SU-DHL-6 (cell line): Measurements from ENCODE around the gene AHDC1.

Experiments
- H2AFZ ChIP-seq: fragments of 200-600 bp; sonication (generic); 2 replicates; pipeline ENCODE4 v1.6.1; 2014; ENCODE audit warnings: low read depth, mild to moderate bottlenecking, moderate library complexity, mixed read lengths, antibody characterized with exemption, low read length; ENCODE audit not compliant: severe bottlenecking
- H3F3A ChIP-seq: fragments of 200-600 bp; shearing (Covaris generic); 2 replicates; pipeline ENCODE4 v1.6.0; 2016; ENCODE audit warnings: antibody characterized with exemption, mild to moderate bottlenecking; ENCODE audit not compliant: insufficient read depth
- H3K27ac ChIP-seq: fragments of 200-600 bp; sonication (generic); 2 replicates; pipeline ENCODE4 v1.5.1; 2016; ENCODE audit warnings: low read depth, mild to moderate bottlenecking, low read length, moderate library complexity, mixed read lengths
- H3K27me3 ChIP-seq: fragments of 200-600 bp; sonication (generic), shearing (Covaris generic); 2 replicates; pipeline ENCODE4 v1.6.0; 2014; ENCODE audit warnings: mild to moderate bottlenecking, low read length
- H3K36me3 ChIP-seq: fragments of 200-600 bp; sonication (generic); 2 replicates; pipeline ENCODE4 v1.6.1; 2014; ENCODE audit warnings: mild to moderate bottlenecking, low read length, mixed read lengths
- H3K4me2 ChIP-seq: fragments of 300-600, 200-600 bp; shearing (Covaris generic), sonication (generic); 2 replicates; pipeline ENCODE4 v1.6.0; 2014; ENCODE audit warnings: low read length, low read depth, mild to moderate bottlenecking; ENCODE audit not compliant: poor library complexity, severe bottlenecking
- H3K4me3 ChIP-seq: fragments of 200-600 bp; sonication (generic); 2 replicates; pipeline ENCODE4 v1.5.1; 2014; ENCODE audit warnings: antibody characterized with exemption, low read length, mild to moderate bottlenecking, mixed read lengths; ENCODE audit not compliant: insufficient read depth, poor library complexity, severe bottlenecking
- H3K79me2 ChIP-seq: fragments of 200-600 bp; sonication (generic); 2 replicates; pipeline ENCODE4 v1.6.1; 2014; ENCODE audit warnings: mild to moderate bottlenecking, low read length, moderate library complexity; ENCODE audit not compliant: insufficient read depth
- H3K9ac ChIP-seq: fragments of 200-600 bp; sonication (generic); 2 replicates; pipeline ENCODE4 v1.7.0; 2014; ENCODE audit warnings: mild to moderate bottlenecking, low read length
- H3K9me2 ChIP-seq: fragments of 200-600 bp; sonication (generic); replicated peaks from 2 replicates; pipeline ENCODE4 v1.6.1; 2014; ENCODE audit warnings: low read length; ENCODE audit not compliant: insufficient read depth
- H3K9me3 ChIP-seq: fragments of 200-600 bp; sonication (generic); 2 replicates; pipeline ENCODE4 v1.6.1; 2014; ENCODE audit warnings: low read length, mixed read lengths; ENCODE audit not compliant: insufficient read depth
- H4K20me1 ChIP-seq: fragments of 200-600 bp; sonication (generic); 2 replicates; pipeline ENCODE4 v1.6.1; 2014; ENCODE audit warnings: low read depth, mild to moderate bottlenecking, antibody characterized with exemption, low read length, moderate library complexity, mixed read lengths
- CTCF ChIP-seq: fragments of 200-600 bp; sonication (generic); IDR thresholded peaks from one replicate; pipeline ENCODE4 v1.5.1; 2017; ENCODE audit warnings: antibody characterized with exemption, mild to moderate bottlenecking, low read length, moderate library complexity; ENCODE audit not compliant: insufficient read depth, poor library complexity, severe bottlenecking
- EZH2phosphoT487 ChIP-seq: fragments of 200-600 bp; sonication (generic), shearing (Covaris generic); conservative IDR thresholded peaks from 2 replicates; pipeline ENCODE4 v1.6.1; 2018; ENCODE audit warnings: mild to moderate bottlenecking, antibody characterized with exemption, low read length, moderate library complexity, mixed read lengths

The AHDC1 gene

GRCh38 chr1:27624467-27625178, 20.7 kb upstream of the AHDC1 start:
- TF ChIP-seq EZH2phosphoT487, result no peak
- no peak for TF ChIP-seq CTCF
- Histone ChIP-seq H3F3A (no peaks in the 10 kb centered on the region), H3K79me2 (no peaks in the 10 kb centered on the region), H3K36me3 (no peaks in the 10 kb centered on the region), H3K9me2 (no peaks in the 10 kb centered on the region), H3K27me3 (no peaks in the 10 kb centered on the region), H3K4me3 (no peak overlapping the region), H3K9ac (no peak overlapping the region), H3K27ac (no peak overlapping the region), H2AFZ (no peak overlapping the region), H3K4me2 (no peak overlapping the region), H4K20me1 (no peaks in the 10 kb centered on the region), H3K9me3 (no peaks in the 10 kb centered on the region)

GRCh38 chr1:27623327-27624212, 19.6 kb upstream of the AHDC1 start:
- no peak overlapping the region for H3K9ac ChIP-seq
- no peaks in the 10 kb centered on the region for H3K9me2 ChIP-seq
- H3K4me2 ChIP-seq, result no peak overlapping the region
- H3F3A ChIP-seq, result no peaks in the 10 kb centered on the region
- no peaks in the 10 kb centered on the region for H4K20me1 ChIP-seq
- no peaks in the 10 kb centered on the region for H3K36me3 ChIP-seq
- no peak overlapping the region for H3K27ac ChIP-seq
- H3K9me3 ChIP-seq, result no peaks in the 10 kb centered on the region
- H2AFZ ChIP-seq, result no peak overlapping the region
- H3K27me3 ChIP-seq, result no peaks in the 10 kb centered on the region
- no peak overlapping the region for H3K4me3 ChIP-seq
- H3K79me2 ChIP-seq, result no peaks in the 10 kb centered on the region
- no peak for TF ChIP-seq CTCF
- TF ChIP-seq EZH2phosphoT487, result no peak

DNA sequence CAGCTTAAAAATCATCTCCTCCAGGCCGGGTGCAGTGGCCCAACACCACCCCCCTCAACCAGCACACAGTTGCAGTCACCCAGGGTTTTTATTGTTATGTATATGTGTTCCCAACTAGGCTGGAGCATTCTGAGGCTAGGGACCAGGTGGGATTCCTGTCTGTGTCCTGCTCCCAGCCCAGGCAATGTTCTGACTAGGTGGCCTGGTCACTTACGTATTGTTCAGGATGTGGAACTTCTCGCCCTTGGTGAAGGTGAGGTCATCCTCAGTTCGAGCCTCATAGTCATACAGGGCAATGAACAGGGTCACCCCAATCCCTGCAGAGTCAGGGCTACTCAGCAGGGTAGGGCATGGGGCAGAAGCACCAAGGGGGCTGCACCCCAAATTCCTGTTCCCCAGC, 18.9 kb upstream of the AHDC1 start:
- Histone ChIP-seq H3F3A (no peaks in the 10 kb centered on the region), H2AFZ (no peak overlapping the region), H3K9ac (no peak overlapping the region), H3K4me2 (no peak overlapping the region), H3K27me3 (no peaks in the 10 kb centered on the region), H4K20me1 (no peaks in the 10 kb centered on the region), H3K9me3 (no peaks in the 10 kb centered on the region), H3K4me3 (no peak overlapping the region), H3K27ac (no peak overlapping the region), H3K79me2 (no peaks in the 10 kb centered on the region), H3K9me2 (no peaks in the 10 kb centered on the region), H3K36me3 (no peaks in the 10 kb centered on the region)
- TF ChIP-seq EZH2phosphoT487 (no peak), CTCF (no peak)
